Measurements from ENCODE around the gene OPCML.

- no peak for TF ChIP-seq CTCF (conservative IDR thresholded peaks at IDR 0.05; ENCODE audit: low read depth, low read length)
- TF ChIP-seq EZH2 (IDR thresholded peaks at IDR 0.05; ENCODE audit: borderline replicate concordance, low read depth, low read length, poor library complexity, severe bottlenecking), result no peak
These were observed 665.3 kb downstream of the OPCML start for GRCh38 chr11:132866783-132867545.

Data from A673 (cell line).